Neural cell (in vitro differentiated cells): ENCODE data around the gene NUDT1.

Experiments
- RAD21 ChIP-seq: fragments of 450-650 bp; conservative IDR thresholded peaks from 2 replicates; pipeline ENCODE4 v1.6.1; 2014; ENCODE audit warnings: antibody characterized with exemption, mild to moderate bottlenecking, moderate library complexity
- TF ChIP-seq, protein P1 (sequence below): fragments of 450-650 bp; IDR thresholded peaks from 2 replicates; pipeline ENCODE4 v1.5.1; 2014; ENCODE audit warnings: antibody characterized with exemption, mild to moderate bottlenecking, moderate library complexity; ENCODE audit not compliant: poor library complexity, severe bottlenecking

DNA sequence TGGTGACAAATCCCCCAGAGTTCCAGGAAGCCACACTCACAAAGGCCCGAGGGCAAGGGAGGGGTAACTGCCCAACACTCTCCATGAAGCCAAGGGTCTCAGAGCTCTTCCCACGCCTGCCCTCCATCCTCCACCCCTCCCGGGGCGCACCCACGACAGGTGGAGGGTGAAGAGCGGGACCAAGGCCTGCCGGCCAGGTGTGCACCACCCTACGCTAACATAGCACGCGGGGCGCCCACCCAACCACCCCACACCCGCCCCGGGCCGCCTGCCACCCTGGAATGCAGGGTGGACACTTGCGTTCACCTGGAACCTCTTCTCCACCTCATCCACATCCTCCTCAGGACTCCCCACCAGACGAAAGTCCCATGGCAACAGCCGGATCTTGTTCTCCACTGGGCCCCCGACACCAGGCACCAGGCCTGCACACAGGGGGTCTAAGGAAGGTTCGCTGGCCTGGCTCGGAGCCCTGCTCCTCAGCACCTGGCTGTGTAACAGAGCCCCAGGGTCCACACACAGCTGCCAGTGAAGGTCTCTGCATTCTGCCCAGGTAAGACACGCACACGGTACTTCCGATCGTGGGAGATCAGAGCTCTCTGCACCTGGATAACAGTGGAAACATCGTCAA lies 42.0 kb upstream of the NUDT1 start:
- TF ChIP-seq, protein P1, sequence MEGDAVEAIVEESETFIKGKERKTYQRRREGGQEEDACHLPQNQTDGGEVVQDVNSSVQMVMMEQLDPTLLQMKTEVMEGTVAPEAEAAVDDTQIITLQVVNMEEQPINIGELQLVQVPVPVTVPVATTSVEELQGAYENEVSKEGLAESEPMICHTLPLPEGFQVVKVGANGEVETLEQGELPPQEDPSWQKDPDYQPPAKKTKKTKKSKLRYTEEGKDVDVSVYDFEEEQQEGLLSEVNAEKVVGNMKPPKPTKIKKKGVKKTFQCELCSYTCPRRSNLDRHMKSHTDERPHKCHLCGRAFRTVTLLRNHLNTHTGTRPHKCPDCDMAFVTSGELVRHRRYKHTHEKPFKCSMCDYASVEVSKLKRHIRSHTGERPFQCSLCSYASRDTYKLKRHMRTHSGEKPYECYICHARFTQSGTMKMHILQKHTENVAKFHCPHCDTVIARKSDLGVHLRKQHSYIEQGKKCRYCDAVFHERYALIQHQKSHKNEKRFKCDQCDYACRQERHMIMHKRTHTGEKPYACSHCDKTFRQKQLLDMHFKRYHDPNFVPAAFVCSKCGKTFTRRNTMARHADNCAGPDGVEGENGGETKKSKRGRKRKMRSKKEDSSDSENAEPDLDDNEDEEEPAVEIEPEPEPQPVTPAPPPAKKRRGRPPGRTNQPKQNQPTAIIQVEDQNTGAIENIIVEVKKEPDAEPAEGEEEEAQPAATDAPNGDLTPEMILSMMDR: no peak
- no peak for TF ChIP-seq RAD21
